Stimulated activated CD8-positive, alpha-beta memory T cell treated with anti-CD3 and anti-CD28 coated beads, Interleukin-12 subunit alpha, Interleukin-12 subunit beta, amount 100 ng/mL, for 1 hour (primary cell): Measurements from ENCODE around the gene SARNP.
"Not testable (repeated sequence)": the region's sequence is repeated elsewhere in the genome, so short reads cannot be mapped to it uniquely, and the experiment has no call there.

Experiments used
- DNase-seq: peaks from one replicate; pipeline ENCODE4 v3.0.0-alpha.2; 2020; ENCODE audit warnings: low read depth

SARNP gene

GRCh38 chr12:55839345-55840140 lies 22.0 kb upstream of the SARNP start:
- no peak for DNase-seq

GRCh38 chr12:55838361-55838760 lies 20.8 kb upstream of the SARNP start:
- DNase-seq = no peak

- DNase-seq = not testable (repeated sequence)
Observed at GRCh38 chr12:55834400-55834799, 16.9 kb upstream of the SARNP start.

GRCh38 chr12:55833056-55833455 lies 15.5 kb upstream of the SARNP start:
- DNase-seq = no peak

GRCh38 chr12:55831447-55831815 lies 13.9 kb upstream of the SARNP start:
- DNase-seq = no peak

GRCh38 chr12:55830601-55831446 lies 13.3 kb upstream of the SARNP start:
- DNase-seq = peak; percentile 40

GRCh38 chr12:55829967-55830600 lies 12.6 kb upstream of the SARNP start:
- DNase-seq = no peak

- no peak for DNase-seq
Observed at GRCh38 chr12:55828357-55828756, 10.8 kb upstream of the SARNP start.

- DNase-seq = no peak
Observed at GRCh38 chr12:55827806-55828205, 10.3 kb upstream of the SARNP start.

GRCh38 chr12:55824726-55825125 lies 7.2 kb upstream of the SARNP start:
- no peak for DNase-seq

- no peak for DNase-seq
Observed at GRCh38 chr12:55823419-55823818, 5.9 kb upstream of the SARNP start.

- DNase-seq = no peak
Observed at GRCh38 chr12:55822228-55822627, 4.7 kb upstream of the SARNP start.

GRCh38 chr12:55820679-55821078 lies 3.2 kb upstream of the SARNP start:
- no peak for DNase-seq

GRCh38 chr12:55818886-55819285 lies 1.4 kb upstream of the SARNP start:
- no peak for DNase-seq

GRCh38 chr12:55818140-55818728 lies 710 bp upstream of the SARNP start:
- no peak for DNase-seq

GRCh38 chr12:55816881-55817344 lies 611 bp downstream of the SARNP start:
- no peak for DNase-seq

- no peak for DNase-seq
Observed at GRCh38 chr12:55815473-55815872, 2.1 kb downstream of the SARNP start.

GRCh38 chr12:55814257-55814656 lies 3.3 kb downstream of the SARNP start:
- DNase-seq = no peak

- DNase-seq = no peak
Observed at GRCh38 chr12:55812088-55812487, 5.4 kb downstream of the SARNP start.

- DNase-seq = no peak
Observed at GRCh38 chr12:55809274-55809673, 8.2 kb downstream of the SARNP start.

- no peak for DNase-seq
Observed at GRCh38 chr12:55806982-55807381, 10.5 kb downstream of the SARNP start.

- no peak for DNase-seq
Observed at GRCh38 chr12:55797550-55797949, 20.0 kb downstream of the SARNP start.
